ENCODE results near the gene CHD6.

DNA sequence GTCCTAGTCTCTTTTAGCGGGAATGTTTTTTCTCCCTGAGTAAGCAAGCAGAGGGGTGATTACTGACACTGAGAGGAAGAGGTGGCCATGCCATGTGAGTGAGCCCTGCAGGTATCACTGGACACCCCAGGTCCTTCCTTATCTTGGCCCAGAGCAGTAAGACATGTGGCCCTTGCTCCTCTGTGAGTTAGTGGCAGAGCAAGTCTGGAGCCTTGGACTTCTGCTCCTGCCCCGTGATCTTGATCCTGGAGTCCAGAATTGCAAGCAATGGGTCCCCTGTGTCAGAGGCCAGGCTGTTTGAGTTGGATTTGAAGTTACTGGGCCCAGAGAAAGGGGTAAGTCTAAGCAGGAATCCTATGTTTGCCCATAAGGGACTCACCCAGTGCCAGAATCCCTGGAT is 159.4 kb downstream of the CHD6 start:
- TF ChIP-seq, protein P1, sequence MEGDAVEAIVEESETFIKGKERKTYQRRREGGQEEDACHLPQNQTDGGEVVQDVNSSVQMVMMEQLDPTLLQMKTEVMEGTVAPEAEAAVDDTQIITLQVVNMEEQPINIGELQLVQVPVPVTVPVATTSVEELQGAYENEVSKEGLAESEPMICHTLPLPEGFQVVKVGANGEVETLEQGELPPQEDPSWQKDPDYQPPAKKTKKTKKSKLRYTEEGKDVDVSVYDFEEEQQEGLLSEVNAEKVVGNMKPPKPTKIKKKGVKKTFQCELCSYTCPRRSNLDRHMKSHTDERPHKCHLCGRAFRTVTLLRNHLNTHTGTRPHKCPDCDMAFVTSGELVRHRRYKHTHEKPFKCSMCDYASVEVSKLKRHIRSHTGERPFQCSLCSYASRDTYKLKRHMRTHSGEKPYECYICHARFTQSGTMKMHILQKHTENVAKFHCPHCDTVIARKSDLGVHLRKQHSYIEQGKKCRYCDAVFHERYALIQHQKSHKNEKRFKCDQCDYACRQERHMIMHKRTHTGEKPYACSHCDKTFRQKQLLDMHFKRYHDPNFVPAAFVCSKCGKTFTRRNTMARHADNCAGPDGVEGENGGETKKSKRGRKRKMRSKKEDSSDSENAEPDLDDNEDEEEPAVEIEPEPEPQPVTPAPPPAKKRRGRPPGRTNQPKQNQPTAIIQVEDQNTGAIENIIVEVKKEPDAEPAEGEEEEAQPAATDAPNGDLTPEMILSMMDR (IDR thresholded peaks at IDR 0.05) = no peak
- no peak for TF ChIP-seq POLR2A (IDR thresholded peaks at IDR 0.05)
